ENCODE data around the gene COL18A1. TPM values are rescaled to one million over a fixed set of nuclear protein-coding genes. Genes with fewer than 3 reads are reported as not detected.

The COL18A1 gene
- total RNA-seq, 1 donor from 2014 or later: 535 TPM

- no peak overlapping the region for H3K4me3 ChIP-seq (ENCODE audit: low read depth, low read length)
- no peak for DNase-seq (ENCODE audit: low read depth)
- TF ChIP-seq CTCF (conservative IDR thresholded peaks at IDR 0.05; ENCODE audit: low read depth, low read length): no peak
Measured at GRCh38 chr21:45460611-45461368, 55.8 kb downstream of the COL18A1 start.

- TF ChIP-seq CTCF (conservative IDR thresholded peaks at IDR 0.05; ENCODE audit: low read depth, low read length): no peak
- H3K4me3 ChIP-seq (ENCODE audit: low read depth, low read length): no peak overlapping the region
- DNase-seq (ENCODE audit: low read depth): no peak
Measured at GRCh38 chr21:45461369-45461750, 56.4 kb downstream of the COL18A1 start.

- no peak for DNase-seq (ENCODE audit: low read depth)
- TF ChIP-seq CTCF (conservative IDR thresholded peaks at IDR 0.05; ENCODE audit: low read depth, low read length): no peak
- H3K4me3 ChIP-seq (ENCODE audit: low read depth, low read length): no peak overlapping the region
Measured at GRCh38 chr21:45461806-45462341, 56.9 kb downstream of the COL18A1 start.

- DNase-seq (ENCODE audit: low read depth): no peak
- no peak for TF ChIP-seq CTCF (conservative IDR thresholded peaks at IDR 0.05; ENCODE audit: low read depth, low read length)
- H3K4me3 ChIP-seq (ENCODE audit: low read depth, low read length): no peak overlapping the region
Measured at GRCh38 chr21:45463871-45464270, 58.9 kb downstream of the COL18A1 start.

GRCh38 chr21:45464309-45464708, 59.3 kb downstream of the COL18A1 start:
- H3K4me3 ChIP-seq (ENCODE audit: low read depth, low read length): no peak overlapping the region
- DNase-seq (ENCODE audit: low read depth): no peak
- TF ChIP-seq CTCF (conservative IDR thresholded peaks at IDR 0.05; ENCODE audit: low read depth, low read length): no peak

- no peak overlapping the region for H3K4me3 ChIP-seq (ENCODE audit: low read depth, low read length)
- no peak for DNase-seq (ENCODE audit: low read depth)
- no peak for TF ChIP-seq CTCF (conservative IDR thresholded peaks at IDR 0.05; ENCODE audit: low read depth, low read length)
Measured at GRCh38 chr21:45465105-45465504, 60.1 kb downstream of the COL18A1 start.

Data from epithelial cell of proximal tubule (primary cell).